ENCODE results near the gene GFOD1.
"Not testable (repeated sequence)": the region's sequence is repeated elsewhere in the genome, so short reads cannot be mapped to it uniquely, and the experiment has no call there.

Gene GFOD1

GRCh38 chr6:13438126-13438525 is 49.3 kb downstream of the GFOD1 start:
- no peak for DNase-seq

DNA sequence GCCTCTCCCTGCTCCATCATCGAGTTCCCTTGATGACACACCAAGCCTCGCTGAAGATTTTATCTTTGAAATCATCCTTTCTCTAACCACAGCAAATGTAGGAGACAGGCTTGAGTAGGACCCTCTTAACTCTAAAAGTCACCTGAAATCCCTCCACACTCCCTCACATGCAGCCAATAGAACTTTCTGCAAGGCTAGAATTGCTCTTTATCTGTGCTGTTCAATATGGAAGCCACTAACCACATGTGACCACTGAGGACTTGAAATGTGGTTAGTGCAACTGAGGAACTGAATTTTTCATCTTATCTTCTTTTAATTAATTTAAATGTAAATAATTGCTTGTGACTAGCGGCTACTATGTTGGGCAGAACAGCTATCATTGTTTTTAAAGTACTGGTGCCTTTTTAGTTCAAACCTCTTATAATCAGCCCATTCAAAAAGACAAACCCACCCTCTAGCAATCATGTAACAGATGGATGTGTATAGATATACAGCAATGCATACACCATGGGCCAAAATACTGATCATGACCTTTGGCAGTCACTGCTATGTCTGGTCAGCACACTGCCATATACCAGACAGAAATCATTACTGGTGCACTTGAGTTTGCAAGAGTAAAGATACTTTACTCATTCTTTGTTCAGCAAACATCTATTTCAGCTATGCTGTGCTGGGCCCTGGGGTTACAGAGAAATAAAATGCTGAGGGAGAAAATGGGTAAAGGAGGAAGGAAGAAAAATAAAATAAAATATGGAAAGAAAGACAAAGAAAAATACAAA is 50.0 kb downstream of the GFOD1 start:
- no peak for DNase-seq

DNA sequence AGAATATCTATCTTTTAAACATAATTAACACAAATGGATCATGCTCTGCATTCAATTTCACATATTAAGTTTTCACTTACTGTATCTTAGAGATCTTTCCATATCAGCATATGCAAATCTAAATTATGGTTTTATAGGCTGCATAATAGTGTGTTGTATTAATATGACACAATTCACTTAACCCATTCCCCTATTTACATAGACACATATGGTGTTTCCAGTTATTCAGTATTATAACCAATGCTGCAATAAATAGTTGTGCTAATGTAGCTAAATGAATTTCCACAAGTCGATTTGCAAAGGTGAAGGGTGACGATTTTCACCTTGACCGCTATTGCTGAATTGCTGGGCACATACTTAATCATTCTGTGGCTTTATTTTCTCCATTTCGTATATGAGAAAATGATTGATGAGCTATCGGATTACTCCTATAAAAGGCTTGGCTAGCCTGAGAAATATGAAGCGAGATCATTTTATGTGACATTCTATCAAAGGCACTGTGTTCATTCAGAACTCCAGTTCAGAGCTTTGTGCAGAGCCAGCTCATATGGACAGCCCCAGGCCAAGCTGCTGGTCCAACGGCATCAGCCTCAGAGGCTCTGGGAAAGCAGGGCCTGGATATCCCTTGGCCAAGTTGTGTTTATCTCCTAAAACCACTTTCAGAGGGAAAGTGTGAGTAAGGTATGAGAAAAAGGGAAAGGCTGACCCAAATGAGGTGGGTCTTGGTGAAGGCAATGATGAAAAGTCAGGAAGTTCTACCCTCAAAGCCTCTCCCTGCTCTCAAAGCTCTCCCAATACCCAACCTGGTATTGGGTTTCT is 50.8 kb downstream of the GFOD1 start:
- DNase-seq = no peak

DNA sequence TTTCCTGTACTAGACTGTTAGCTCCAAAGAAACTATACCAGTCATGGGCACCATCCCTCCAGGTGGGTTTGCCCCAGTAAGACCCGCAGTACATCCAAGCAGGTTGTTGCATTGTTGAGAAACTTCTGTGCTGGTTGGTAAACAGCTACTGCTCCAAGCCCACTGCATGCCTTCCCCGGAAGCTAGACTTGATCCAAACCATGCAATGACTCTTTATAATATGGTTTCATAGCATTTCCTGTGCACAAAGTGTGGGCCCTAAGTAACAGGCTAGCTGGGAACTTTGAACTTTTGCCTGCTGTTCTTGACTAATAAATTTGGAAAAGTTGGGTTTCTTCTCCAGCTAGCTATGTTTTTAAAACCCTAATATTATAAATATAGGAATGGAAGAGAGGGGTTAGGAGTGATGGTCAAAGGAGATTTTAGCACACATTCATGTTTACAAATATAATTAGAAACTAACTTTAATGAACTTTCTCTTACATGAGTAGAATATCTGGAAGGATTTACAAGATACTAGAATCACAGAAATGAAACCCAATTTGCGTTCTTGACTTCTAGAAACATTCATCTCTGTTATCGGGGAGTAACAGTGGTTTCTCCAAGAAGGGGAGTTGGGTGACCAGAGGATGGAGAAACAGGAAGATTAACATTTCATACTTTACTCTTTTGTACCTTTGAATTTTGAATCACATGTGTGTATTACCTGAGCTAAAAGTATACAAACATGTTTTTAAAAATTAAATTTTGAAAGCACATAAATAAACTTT is 51.7 kb downstream of the GFOD1 start:
- DNase-seq = no peak

DNA sequence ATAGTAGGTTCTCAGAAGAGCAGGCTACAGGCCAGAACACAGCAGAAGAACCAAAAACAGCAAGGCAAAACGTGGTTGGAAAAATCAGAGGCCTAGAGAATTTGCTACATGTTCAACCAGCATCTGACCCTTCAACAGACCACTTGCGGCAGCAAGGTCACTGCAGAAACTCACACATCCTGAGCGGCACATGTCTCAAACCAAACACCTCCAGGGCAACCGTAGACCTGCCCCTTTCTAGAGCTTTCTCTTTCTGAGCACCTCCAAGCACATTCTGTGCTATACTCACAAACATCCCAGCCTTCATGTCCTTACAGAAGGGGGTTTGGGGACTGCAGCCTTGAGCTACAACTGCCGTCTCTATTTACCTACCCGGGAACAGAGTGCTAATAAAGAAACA is 52.6 kb downstream of the GFOD1 start:
- no peak for DNase-seq

GRCh38 chr6:13434135-13434775 is 53.1 kb downstream of the GFOD1 start:
- DNase-seq = not testable (repeated sequence)

GRCh38 chr6:13433709-13434121 is 53.7 kb downstream of the GFOD1 start:
- no peak for DNase-seq

GRCh38 chr6:13432526-13433184 is 54.7 kb downstream of the GFOD1 start:
- no peak for DNase-seq

GRCh38 chr6:13431861-13432465 is 55.4 kb downstream of the GFOD1 start:
- DNase-seq = no peak

DNA sequence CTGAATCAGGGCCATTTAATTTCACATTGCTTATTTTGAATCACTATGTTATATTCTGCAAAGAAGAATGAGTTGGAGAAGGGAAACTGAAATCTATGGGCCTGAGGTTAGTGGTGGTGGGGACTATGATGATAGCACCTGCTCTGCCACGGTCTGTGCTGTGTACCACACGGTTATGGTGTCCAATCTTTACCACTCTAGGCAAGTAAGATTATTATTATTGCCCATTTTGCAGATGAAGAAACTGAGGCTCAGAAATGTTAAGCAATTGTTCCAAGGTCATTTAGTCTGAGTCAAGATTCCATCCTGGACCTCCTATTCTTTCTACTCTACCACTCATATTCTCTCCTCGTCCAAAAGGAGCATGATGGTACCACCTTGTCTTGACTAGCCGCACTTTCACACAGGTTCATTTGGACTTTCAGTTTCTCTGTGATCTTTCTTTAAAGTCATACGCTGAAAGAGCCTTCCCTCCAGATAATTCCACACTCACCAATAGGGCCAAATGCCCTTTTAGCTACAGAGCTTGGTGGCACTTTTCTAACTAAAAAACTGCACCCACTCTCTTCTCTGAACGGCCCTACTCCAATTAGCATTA is 56.2 kb downstream of the GFOD1 start:
- DNase-seq = no peak

GRCh38 chr6:13429406-13429753 is 58.0 kb downstream of the GFOD1 start:
- no peak for DNase-seq

DNA sequence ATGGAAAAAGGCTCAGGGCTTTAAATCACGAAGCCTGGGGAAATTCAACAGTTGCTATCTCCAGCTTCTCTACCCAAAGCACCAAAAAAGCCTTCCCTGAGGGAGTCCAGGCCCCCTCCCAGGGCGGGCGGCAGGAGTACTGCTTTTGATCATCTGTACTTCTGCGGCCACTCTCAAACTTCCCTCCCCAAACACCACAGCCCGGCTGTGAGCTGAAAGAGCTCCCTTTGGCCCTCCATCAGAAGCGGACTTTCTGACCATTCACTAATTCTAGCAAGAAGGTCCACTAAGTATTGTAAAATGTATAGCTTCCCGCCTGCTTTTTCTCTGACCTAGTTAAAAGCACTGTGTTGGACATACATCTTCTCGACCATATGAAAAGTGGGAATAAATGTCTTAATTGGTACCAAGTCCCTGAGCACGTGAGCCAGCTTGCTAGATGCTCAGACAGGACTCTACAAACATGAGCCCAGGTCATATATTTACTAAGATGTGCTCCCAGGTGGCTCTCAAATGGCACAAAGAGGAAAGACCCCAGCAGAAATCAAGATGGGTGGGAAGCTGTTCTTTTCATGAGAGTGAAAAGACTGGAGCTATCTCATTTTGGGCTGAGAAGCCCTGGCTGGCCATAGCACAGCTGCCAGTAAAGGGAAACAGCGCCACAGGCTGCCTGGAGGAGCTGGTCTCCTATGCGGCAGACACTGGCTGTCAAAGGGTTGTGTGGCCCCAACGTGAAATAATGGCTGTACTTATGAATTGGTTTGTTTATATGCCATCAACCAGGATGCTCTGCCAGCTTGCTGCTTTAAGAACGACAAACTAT is 58.6 kb downstream of the GFOD1 start:
- DNase-seq = no peak

DNA sequence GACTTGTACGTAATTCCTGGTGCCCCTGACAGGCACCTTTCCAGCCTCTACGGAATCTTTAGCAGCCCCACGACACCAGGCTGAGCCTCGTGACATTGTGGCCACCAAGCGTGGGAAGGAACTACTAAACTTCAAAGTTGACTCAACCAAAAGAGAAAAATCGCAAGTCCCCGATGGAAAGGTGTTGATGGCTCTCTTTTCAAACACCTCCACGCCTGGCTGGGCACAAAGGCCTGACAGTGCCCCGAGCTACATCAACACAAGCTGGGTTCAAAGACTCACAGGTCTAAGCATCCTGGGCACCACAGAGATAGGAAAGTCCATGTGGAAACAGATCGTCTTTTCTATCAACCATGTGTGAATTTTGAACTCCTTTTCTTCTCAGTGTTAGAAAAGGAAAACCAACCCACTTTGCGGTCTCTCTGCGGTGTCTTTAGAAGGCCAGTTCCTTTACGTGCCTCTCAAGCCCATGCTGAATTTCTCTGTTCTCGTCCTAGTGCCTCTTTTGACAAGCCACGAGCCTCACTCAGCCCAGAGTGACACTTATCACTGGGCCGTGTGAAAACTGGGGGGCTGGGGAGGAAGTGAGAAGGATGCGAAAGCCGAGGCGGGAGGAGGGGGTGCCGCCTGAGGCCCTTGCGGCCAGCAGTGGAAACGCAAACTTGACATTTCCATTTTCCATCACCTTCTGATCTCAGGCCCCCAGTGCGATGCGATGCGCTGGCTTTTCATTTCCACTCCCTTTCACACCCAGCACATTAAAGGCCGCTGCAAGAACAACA is 59.4 kb downstream of the GFOD1 start:
- no peak for DNase-seq

GRCh38 chr6:13427316-13427715 is 60.1 kb downstream of the GFOD1 start:
- DNase-seq = no peak

DNA sequence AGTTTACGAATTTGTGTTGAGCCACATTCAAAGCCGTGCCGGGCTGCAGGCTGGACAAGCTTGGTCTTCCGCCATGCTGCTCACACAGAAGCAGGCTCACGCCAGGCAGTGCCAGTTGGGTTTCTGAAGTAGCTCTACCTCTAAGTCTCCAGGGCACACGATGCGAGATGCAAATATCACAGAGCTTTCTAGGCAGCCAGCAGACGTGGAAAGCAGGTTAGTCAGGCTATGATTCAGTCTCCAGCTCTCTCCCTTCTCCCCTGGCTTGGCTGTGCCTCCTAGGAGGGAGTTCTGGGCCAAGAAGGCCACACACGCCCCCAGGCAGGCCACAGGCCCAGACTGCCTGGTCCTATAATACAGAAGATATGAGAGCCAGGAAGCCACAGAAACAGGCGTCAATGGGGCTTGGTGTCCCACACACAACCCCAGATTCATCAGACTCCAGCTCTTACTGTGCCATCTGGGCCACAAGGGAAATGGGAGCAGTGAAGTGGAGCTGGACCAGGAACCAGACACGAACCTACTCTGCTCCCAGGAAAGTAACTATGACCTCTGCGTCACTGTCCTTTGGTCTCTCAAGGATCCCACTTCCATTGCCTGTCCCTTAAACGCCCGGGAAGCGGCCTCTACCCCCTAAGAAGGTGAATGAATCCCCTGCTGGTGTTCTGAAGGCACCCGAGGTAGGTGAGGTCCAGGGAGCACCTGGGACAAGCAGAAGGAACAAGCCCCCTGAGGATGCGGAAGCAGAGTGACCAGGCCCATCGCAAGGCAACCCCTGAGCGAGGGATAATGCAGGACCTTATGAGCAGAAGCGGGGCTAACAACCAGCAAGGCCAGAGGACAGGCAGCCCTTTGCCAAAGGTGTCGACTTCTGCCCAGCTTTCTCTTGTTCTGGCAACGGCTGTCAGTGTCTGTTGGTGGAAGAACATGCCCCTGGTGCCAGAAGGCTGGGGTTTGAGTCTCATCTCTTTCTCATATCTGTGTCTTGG is 61.2 kb downstream of the GFOD1 start:
- no peak for DNase-seq

DNA sequence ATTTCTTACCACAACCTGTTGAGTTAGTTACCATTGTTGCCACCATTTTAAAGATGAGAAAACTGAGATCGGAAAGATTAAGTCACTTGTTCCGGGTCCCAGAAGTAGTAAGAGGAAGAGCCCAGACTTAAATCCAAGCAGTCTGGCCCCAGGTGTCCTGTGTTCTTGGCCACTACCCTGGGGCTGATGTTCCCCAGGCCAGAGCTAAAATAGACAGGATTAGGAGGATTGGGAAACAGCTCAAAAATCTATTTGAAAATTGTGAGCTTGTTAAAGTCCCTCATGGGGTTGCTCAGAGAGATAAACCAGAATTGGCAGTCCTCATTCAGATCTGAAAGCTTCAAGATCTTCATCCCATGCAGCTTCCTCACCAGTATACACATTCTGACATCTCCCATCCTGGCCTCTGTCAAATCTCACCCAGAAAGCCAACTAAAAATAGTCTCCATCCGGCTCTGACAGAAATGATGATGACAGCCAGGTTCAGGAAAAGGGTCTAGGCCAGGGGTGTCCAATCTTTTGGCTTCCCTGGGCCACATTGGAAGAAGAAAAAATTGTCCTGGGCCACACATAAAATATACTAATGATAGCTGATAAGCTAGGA is 62.0 kb downstream of the GFOD1 start:
- no peak for DNase-seq

- no peak for DNase-seq
Observed at GRCh38 chr6:13423252-13423651, 64.1 kb downstream of the GFOD1 start.

DNA sequence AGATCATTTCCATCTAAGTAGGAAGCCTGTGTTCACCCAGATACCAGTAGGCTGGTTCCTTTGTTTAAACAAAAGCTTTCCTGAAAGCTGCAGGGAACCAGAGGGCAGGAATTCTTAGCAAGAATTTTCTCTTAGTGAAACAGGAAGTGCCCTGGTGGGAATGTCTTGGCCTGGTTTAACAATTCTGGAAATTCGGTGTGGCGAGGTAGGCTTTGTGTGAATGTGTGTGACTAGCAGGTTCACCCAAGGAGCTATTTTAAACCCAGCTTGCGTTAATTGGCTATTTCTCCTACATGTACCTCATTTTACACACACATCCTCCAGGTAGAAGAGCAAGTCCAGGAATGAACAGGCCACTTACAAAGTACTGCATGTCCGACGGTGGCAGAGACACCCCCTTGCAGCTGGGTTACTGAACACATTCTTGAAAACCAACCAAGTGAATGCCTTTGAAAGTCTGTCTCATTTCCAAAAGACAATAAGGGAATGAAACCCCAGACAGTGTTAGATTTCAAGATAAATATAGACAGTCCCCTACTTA is 64.6 kb downstream of the GFOD1 start:
- no peak for DNase-seq
